Neuronal stem cell (in vitro differentiated cells): ENCODE data around the gene BCAP31.
A peak's percentile ranks its signal among the peaks of the same experiment; 100 is the strongest.
"Not testable (repeated sequence)": the region's sequence is repeated elsewhere in the genome, so short reads cannot be mapped to it uniquely, and the experiment has no call there.

Experiments used
- DNase-seq: peaks from one replicate; pipeline ENCODE4 v3.0.0-alpha.2; 2013; ENCODE audit warnings: low spot score
- H2AFZ ChIP-seq: one replicate; pipeline ENCODE4 v1.6.1; 2013; ENCODE audit warnings: mild to moderate bottlenecking, low read length, inconsistent platforms
- H2AK5ac ChIP-seq: 2 replicates; pipeline ENCODE4 v1.6.1; 2013; ENCODE audit warnings: low read depth, mild to moderate bottlenecking, inconsistent platforms, low read length, moderate library complexity, mixed read lengths
- H2BK120ac ChIP-seq: 2 replicates; pipeline ENCODE4 v1.6.1; 2013; ENCODE audit warnings: low read depth, mild to moderate bottlenecking, inconsistent platforms, low read length, moderate library complexity, mixed read lengths
- H2BK12ac ChIP-seq: one replicate; pipeline ENCODE4 v1.6.1; 2013; ENCODE audit warnings: low read length, inconsistent platforms
- H2BK15ac ChIP-seq: 2 replicates; pipeline ENCODE4 v1.6.1; 2013; ENCODE audit warnings: mild to moderate bottlenecking, low read length, inconsistent platforms, mixed read lengths
- H2BK5ac ChIP-seq: one replicate; pipeline ENCODE4 v1.6.1; 2013; ENCODE audit warnings: inconsistent platforms, mild to moderate bottlenecking, low read length, moderate library complexity
- H3K14ac ChIP-seq: one replicate; pipeline ENCODE4 v1.6.1; 2013; ENCODE audit warnings: low read length, inconsistent platforms
- H3K18ac ChIP-seq: 2 replicates; pipeline ENCODE4 v1.6.1; 2013; ENCODE audit warnings: low read length, inconsistent platforms
- H3K23ac ChIP-seq: 2 replicates; pipeline ENCODE4 v1.6.1; 2013; ENCODE audit warnings: low read depth, mild to moderate bottlenecking, mixed read lengths, low read length, inconsistent platforms; ENCODE audit not compliant: poor library complexity
- H3K27ac ChIP-seq: replicated peaks from 3 replicates; pipeline ENCODE4 v1.5.1; 2013; ENCODE audit warnings: low read length, inconsistent platforms
- H3K27me3 ChIP-seq, 3 experiments: 2 replicates each; pipeline ENCODE4 v1.6.1; 2013; ENCODE audit warnings: low read length in 3 of 3, mild to moderate bottlenecking in 2 of 3, inconsistent platforms in 1 of 3, low read depth in 1 of 3, mixed read lengths in 1 of 3, moderate library complexity in 1 of 3; ENCODE audit not compliant: control insufficient read depth in 3 of 3, insufficient read depth in 3 of 3
- H3K36me3 ChIP-seq, 2 donors: replicated peaks in 1 of 2; 2 replicates each; pipeline ENCODE4 v1.6.1; 2013; ENCODE audit warnings: low read length in 2 of 2; ENCODE audit not compliant: control insufficient read depth in 2 of 2, insufficient read depth in 2 of 2
- H3K4ac ChIP-seq: 2 replicates; pipeline ENCODE4 v1.6.1; 2013; ENCODE audit warnings: inconsistent platforms, mild to moderate bottlenecking, low read length, moderate library complexity
- H3K4me1 ChIP-seq, 2 donors: 1 replicate in 1 of 2; 2 replicates in 1 of 2; pipeline ENCODE4 v1.6.1; 2013; ENCODE audit warnings: low read length in 2 of 2, low read depth in 1 of 2; ENCODE audit not compliant: control insufficient read depth in 2 of 2, insufficient read depth in 1 of 2
- H3K4me2 ChIP-seq: one replicate; pipeline ENCODE4 v1.6.1; 2013; ENCODE audit warnings: mild to moderate bottlenecking, low read length, inconsistent platforms; ENCODE audit not compliant: insufficient read depth, poor library complexity, severe bottlenecking
- H3K4me3 ChIP-seq, 2 donors: 2 replicates each; pipeline ENCODE4 v1.5.1; 2013; ENCODE audit warnings: low read length in 2 of 2, mild to moderate bottlenecking in 2 of 2, inconsistent platforms in 1 of 2, moderate library complexity in 1 of 2
- H3K79me1 ChIP-seq: one replicate; pipeline ENCODE4 v1.6.1; 2013; ENCODE audit warnings: low read depth, mild to moderate bottlenecking, inconsistent platforms, low read length, moderate library complexity
- H3K9ac ChIP-seq: one replicate; pipeline ENCODE4 v1.6.1; 2013; ENCODE audit warnings: mild to moderate bottlenecking, low read depth, low read length, inconsistent platforms; ENCODE audit not compliant: poor library complexity
- H3K9me3 ChIP-seq, 2 donors: replicated peaks in 1 of 2; 2 replicates each; pipeline versions ENCODE3 to v1.6.1; 2013; ENCODE audit warnings: low read length in 2 of 2, mild to moderate bottlenecking in 2 of 2, inconsistent platforms in 1 of 2, low read depth in 1 of 2, mixed read lengths in 1 of 2, moderate library complexity in 1 of 2; ENCODE audit not compliant: control insufficient read depth in 2 of 2, insufficient read depth in 1 of 2
- H4K8ac ChIP-seq: one replicate; pipeline ENCODE4 v1.6.1; 2013; ENCODE audit warnings: low read depth, mild to moderate bottlenecking, inconsistent platforms, low read length, moderate library complexity
- H4K91ac ChIP-seq: one replicate; pipeline ENCODE4 v1.6.1; 2013; ENCODE audit warnings: low read length, low read depth, mild to moderate bottlenecking, inconsistent platforms; ENCODE audit not compliant: poor library complexity
- WGBS, 2 donors: extraction: QIAGEN DNeasy Blood & Tissue Kit; methylation state at CpG; one replicate each; pipeline ENCODE4 v1.1.7; 2013; ENCODE audit warnings: missing lambda C conversion rate in 2 of 2, mixed read lengths in 1 of 2; ENCODE audit not compliant: insufficient read length in 2 of 2, insufficient replicate concordance in 1 of 2; ENCODE audit errors: extremely low coverage in 2 of 2; 5-methylcytosine and 5-hydroxymethylcytosine counted together

BCAP31 gene

GRCh38 chrX:153684467-153685155 lies 39.6 kb downstream of the BCAP31 start:
- Histone ChIP-seq H3K9ac (no peak overlapping the region), H3K36me3 (no peaks in the 10 kb centered on the region), H2BK15ac (no peak overlapping the region), H2AK5ac (no peak overlapping the region), H3K27ac (peak overlapping the region; percentile 97), H3K4me2 (peak overlapping the region; percentile 52), H3K14ac (no peak overlapping the region), H3K4me1 (peaks cover 13 to 19% of the 10 kb centered on the region in 2 donors), H3K79me1 (peaks cover 7% of the 10 kb centered on the region), H3K23ac (no peak overlapping the region), H3K27me3 (peaks cover 0 to 4% (median 0%) of the 10 kb centered on the region in 3 experiments), H3K9me3 (peaks cover 0 to 2% of the 10 kb centered on the region in 2 donors), H4K8ac (no peak overlapping the region), H2BK120ac (peak overlapping the region; percentile 76), H3K18ac (peak overlapping the region; percentile 98), H2AFZ (no peak overlapping the region), H3K4me3 (peak overlapping the region; percentile 49 to 66), H3K4ac (no peak overlapping the region), H4K91ac (no peak overlapping the region), H2BK5ac (peak overlapping the region; percentile 98), H2BK12ac (no peak overlapping the region)
- DNase-seq: peak; percentile 74
- WGBS, 2 donors: no CpG with 5 or more reads among the region's 21 CpGs

DNA sequence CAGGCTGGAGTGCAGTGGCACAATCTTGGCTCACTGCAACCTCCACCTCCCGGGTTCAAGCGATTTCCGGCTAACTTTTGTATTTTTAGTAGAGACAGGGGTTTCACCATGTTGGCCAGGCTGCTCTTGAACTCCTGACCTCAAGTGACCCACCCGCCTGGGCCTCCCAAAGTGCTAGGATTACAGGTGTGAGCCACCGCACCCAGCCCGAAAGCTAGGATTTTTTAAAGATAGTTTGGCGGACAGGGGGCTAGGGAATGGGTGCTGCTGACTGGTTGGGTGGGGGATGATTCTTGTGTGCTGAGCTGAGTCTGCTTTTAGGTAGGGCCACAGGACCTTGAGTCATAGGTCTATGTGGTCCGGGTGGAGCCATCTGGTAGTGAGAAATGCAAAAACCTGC lies 40.7 kb downstream of the BCAP31 start:
- not testable (repeated sequence) for H2BK12ac ChIP-seq, H2BK5ac ChIP-seq, H2AK5ac ChIP-seq, H3K14ac ChIP-seq, H4K91ac ChIP-seq, H3K9ac ChIP-seq, H3K4me3 ChIP-seq, H3K4me2 ChIP-seq, H2BK15ac ChIP-seq, H4K8ac ChIP-seq, H3K27me3 ChIP-seq, H3K4ac ChIP-seq, DNase-seq, H2BK120ac ChIP-seq, H3K9me3 ChIP-seq, H3K36me3 ChIP-seq, H2AFZ ChIP-seq, H3K18ac ChIP-seq, H3K23ac ChIP-seq, H3K79me1 ChIP-seq
- Histone ChIP-seq H3K27ac (peak overlapping the region; percentile 83), H3K4me1 (peaks cover 13 to 19% of the 10 kb centered on the region in 2 donors)
- WGBS, 2 donors: no CpG with 5 or more reads among the region's 8 CpGs

DNA sequence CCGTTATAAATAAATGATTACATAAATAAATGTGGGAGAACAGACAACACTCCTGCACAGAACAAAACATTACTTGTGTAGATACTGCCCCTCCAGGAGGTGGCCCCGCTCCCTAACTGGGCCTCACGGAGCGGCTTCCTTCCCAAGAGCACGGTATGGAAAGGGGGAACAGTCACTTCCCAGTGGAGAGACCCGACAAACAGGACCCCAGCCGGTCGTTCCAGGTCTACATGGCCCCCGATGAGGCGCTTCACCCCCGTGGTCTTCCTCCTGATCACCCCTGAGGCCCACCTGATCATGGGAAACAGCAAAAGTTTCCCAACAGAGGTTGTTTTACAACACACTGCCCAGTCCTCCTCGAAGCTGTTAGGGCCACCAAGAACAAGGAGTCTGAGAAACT lies 43.0 kb downstream of the BCAP31 start:
- no peak overlapping the region for H3K14ac ChIP-seq
- H4K8ac ChIP-seq: no peak overlapping the region
- WGBS, 2 donors: no CpG with 5 or more reads among the region's 12 CpGs
- peak overlapping the region; percentile 70 for H2AK5ac ChIP-seq
- peak overlapping the region; percentile 6 for H3K18ac ChIP-seq
- peaks cover 6% of the 10 kb centered on the region for H3K79me1 ChIP-seq
- no peak overlapping the region for H3K9ac ChIP-seq
- H3K4ac ChIP-seq: no peak overlapping the region
- no peak overlapping the region for H3K4me2 ChIP-seq
- no peak overlapping the region for H2BK120ac ChIP-seq
- no peak for DNase-seq
- H3K9me3 ChIP-seq: peaks cover 0 to 2% of the 10 kb centered on the region in 2 donors
- H4K91ac ChIP-seq: no peak overlapping the region
- H2BK15ac ChIP-seq: no peak overlapping the region
- H3K4me3 ChIP-seq: no peak overlapping the region
- no peak overlapping the region for H2BK5ac ChIP-seq
- H3K27ac ChIP-seq: no peak overlapping the region
- no peaks in the 10 kb centered on the region for H3K36me3 ChIP-seq
- H3K27me3 ChIP-seq: peaks cover 0 to 4% (median 0%) of the 10 kb centered on the region in 3 experiments
- H3K4me1 ChIP-seq: peaks cover 9 to 13% of the 10 kb centered on the region in 2 donors
- no peak overlapping the region for H2BK12ac ChIP-seq
- H3K23ac ChIP-seq: no peak overlapping the region
- no peak overlapping the region for H2AFZ ChIP-seq

GRCh38 chrX:153674219-153674851 lies 49.9 kb downstream of the BCAP31 start:
- Histone ChIP-seq H2AFZ (no peak overlapping the region), H3K4me2 (no peak overlapping the region), H2BK15ac (no peak overlapping the region), H3K4me1 (peaks cover 3 to 7% of the 10 kb centered on the region in 2 donors), H3K27ac (peak overlapping the region; percentile 59), H2BK12ac (no peak overlapping the region), H3K14ac (no peak overlapping the region), H3K4ac (no peak overlapping the region), H3K79me1 (peaks cover 1% of the 10 kb centered on the region), H4K91ac (no peak overlapping the region), H3K4me3 (no peak overlapping the region), H3K9me3 (no peaks in the 10 kb centered on the region), H4K8ac (peak overlapping the region; percentile 72), H2BK5ac (no peak overlapping the region), H3K18ac (peak overlapping the region; percentile 91), H3K27me3 (peaks cover 0 to 2% (median 0%) of the 10 kb centered on the region in 3 experiments), H3K36me3 (no peaks in the 10 kb centered on the region), H2BK120ac (no peak overlapping the region), H3K23ac (no peak overlapping the region), H3K9ac (no peak overlapping the region), H2AK5ac (no peak overlapping the region)
- DNase-seq: no peak
- WGBS, 2 donors: no CpG with 5 or more reads among the region's 27 CpGs
